ENCODE results near the gene STK31. TPM values are rescaled to one million over a fixed set of nuclear protein-coding genes. Genes with fewer than 3 reads are reported as not detected.
A peak's percentile ranks its signal among the peaks of the same experiment; 100 is the strongest.
"Not testable (repeated sequence)": the region's sequence is repeated elsewhere in the genome, so short reads cannot be mapped to it uniquely, and the experiment has no call there.

The STK31 gene
- total RNA-seq, 1 donor, result not detected

- no peak overlapping the region for H3K4me3 ChIP-seq (ENCODE audit: low read depth, low read length)
Observed at GRCh38 chr7:23802720-23803397, 92.8 kb downstream of the STK31 start.

GRCh38 chr7:23804707-23805106 is 94.7 kb downstream of the STK31 start:
- DNase-seq (ENCODE audit: low read depth), result no peak
- H3K4me3 ChIP-seq (ENCODE audit: low read depth, low read length), result no peak overlapping the region
- no peak for TF ChIP-seq CTCF (IDR thresholded peaks at IDR 0.05; ENCODE audit: insufficient read depth, low read depth, low read length)

More at GRCh38 chr7:23802720-23803397, 92.8 kb downstream of the STK31 start:
- DNase-seq (ENCODE audit: low read depth), result no peak
- no peak for TF ChIP-seq CTCF (IDR thresholded peaks at IDR 0.05; ENCODE audit: insufficient read depth, low read depth, low read length)

GRCh38 chr7:23808421-23808820 is 98.4 kb downstream of the STK31 start:
- TF ChIP-seq CTCF (IDR thresholded peaks at IDR 0.05; ENCODE audit: insufficient read depth, low read depth, low read length), result no peak
- H3K4me3 ChIP-seq (ENCODE audit: low read depth, low read length), result no peak overlapping the region
- DNase-seq (ENCODE audit: low read depth), result no peak

- DNase-seq (ENCODE audit: low read depth), result no peak
- TF ChIP-seq CTCF (IDR thresholded peaks at IDR 0.05; ENCODE audit: insufficient read depth, low read depth, low read length), result no peak
- no peak overlapping the region for H3K4me3 ChIP-seq (ENCODE audit: low read depth, low read length)
Observed at GRCh38 chr7:23810099-23810498, 100.1 kb downstream of the STK31 start.

GRCh38 chr7:23811540-23811939 is 101.5 kb downstream of the STK31 start:
- TF ChIP-seq CTCF (IDR thresholded peaks at IDR 0.05; ENCODE audit: insufficient read depth, low read depth, low read length), result peak; percentile 26
- no peak overlapping the region for H3K4me3 ChIP-seq (ENCODE audit: low read depth, low read length)
- no peak for DNase-seq (ENCODE audit: low read depth)

- not testable (repeated sequence) for DNase-seq (ENCODE audit: low read depth)
Observed at GRCh38 chr7:23828125-23828524, 118.1 kb downstream of the STK31 start.

GRCh38 chr7:23832733-23833132 is 122.7 kb downstream of the STK31 start:
- not testable (repeated sequence) for DNase-seq (ENCODE audit: low read depth); H3K4me3 ChIP-seq (ENCODE audit: low read depth, low read length)

More at GRCh38 chr7:23828125-23828524, 118.1 kb downstream of the STK31 start:
- H3K4me3 ChIP-seq (ENCODE audit: low read depth, low read length), result not testable (repeated sequence)

GRCh38 chr7:23833405-23833804 is 123.4 kb downstream of the STK31 start:
- no peak for TF ChIP-seq CTCF (IDR thresholded peaks at IDR 0.05; ENCODE audit: insufficient read depth, low read depth, low read length)
- no peak overlapping the region for H3K4me3 ChIP-seq (ENCODE audit: low read depth, low read length)
- no peak for DNase-seq (ENCODE audit: low read depth)

GRCh38 chr7:23844837-23845236 is 134.8 kb downstream of the STK31 start:
- not testable (repeated sequence) for H3K4me3 ChIP-seq (ENCODE audit: low read depth, low read length); DNase-seq (ENCODE audit: low read depth)
